GM06990 (cell line): ENCODE results near the gene SPEG.

Experiments used
- DNase-seq: peaks from one replicate; pipeline ENCODE4 v3.0.0-alpha.2; 2011; ENCODE audit not compliant: insufficient read length; ENCODE audit errors: extremely low read depth
- H3K27me3 ChIP-seq: replicated peaks from 2 replicates; pipeline ENCODE4 v1.6.0; 2011; ENCODE audit warnings: low read length; ENCODE audit not compliant: control insufficient read depth, insufficient read depth
- H3K36me3 ChIP-seq: 2 replicates; pipeline ENCODE4 v1.5.1; 2011; ENCODE audit warnings: low read length; ENCODE audit not compliant: control insufficient read depth, insufficient read depth
- H3K4me3 ChIP-seq: replicated peaks from 2 replicates; pipeline ENCODE4 v1.5.1; 2011; ENCODE audit warnings: low read depth, mild to moderate bottlenecking, control low read depth, low read length
- TF ChIP-seq, protein P1 (sequence below): IDR thresholded peaks from 2 replicates; pipeline ENCODE4 v1.5.1; 2011; ENCODE audit warnings: low read length, control low read depth, mild to moderate bottlenecking, inconsistent platforms; ENCODE audit not compliant: insufficient read depth, poor library complexity, severe bottlenecking

Gene SPEG

GRCh38 chr2:219418155-219419011 lies 16.3 kb upstream of the SPEG start, which contains the start of gene DES:
TSS of gene DES (plus strand) at chr2:219418377. CDS start at chr2:219418463, 86 bp downstream.
- H3K4me3 ChIP-seq = no peak within 1 kb of the TSS
- no peak for DNase-seq

DNA sequence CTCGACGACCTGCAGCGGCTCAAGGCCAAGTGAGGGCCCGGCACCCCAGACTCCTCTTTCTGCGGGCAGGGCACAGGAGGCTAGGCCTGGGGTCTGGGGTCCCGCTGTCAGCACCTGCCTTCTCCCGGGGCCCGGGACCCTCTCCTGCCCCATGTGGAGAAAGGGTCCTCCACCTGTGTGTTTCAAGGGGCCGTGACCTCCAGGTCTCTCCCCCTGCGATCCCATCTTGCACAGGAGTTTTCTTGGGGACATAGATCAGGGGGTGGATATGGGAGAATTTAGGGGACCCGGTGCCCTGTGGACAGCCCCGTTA lies 15.7 kb upstream of the SPEG start:
- DNase-seq = no peak
- Histone ChIP-seq H3K4me3 (no peak overlapping the region), H3K27me3 (no peaks in the 10 kb centered on the region; the same call in 1 of the 2 replicates), H3K36me3 (no peaks in the 10 kb centered on the region)
- TF ChIP-seq, protein P1, sequence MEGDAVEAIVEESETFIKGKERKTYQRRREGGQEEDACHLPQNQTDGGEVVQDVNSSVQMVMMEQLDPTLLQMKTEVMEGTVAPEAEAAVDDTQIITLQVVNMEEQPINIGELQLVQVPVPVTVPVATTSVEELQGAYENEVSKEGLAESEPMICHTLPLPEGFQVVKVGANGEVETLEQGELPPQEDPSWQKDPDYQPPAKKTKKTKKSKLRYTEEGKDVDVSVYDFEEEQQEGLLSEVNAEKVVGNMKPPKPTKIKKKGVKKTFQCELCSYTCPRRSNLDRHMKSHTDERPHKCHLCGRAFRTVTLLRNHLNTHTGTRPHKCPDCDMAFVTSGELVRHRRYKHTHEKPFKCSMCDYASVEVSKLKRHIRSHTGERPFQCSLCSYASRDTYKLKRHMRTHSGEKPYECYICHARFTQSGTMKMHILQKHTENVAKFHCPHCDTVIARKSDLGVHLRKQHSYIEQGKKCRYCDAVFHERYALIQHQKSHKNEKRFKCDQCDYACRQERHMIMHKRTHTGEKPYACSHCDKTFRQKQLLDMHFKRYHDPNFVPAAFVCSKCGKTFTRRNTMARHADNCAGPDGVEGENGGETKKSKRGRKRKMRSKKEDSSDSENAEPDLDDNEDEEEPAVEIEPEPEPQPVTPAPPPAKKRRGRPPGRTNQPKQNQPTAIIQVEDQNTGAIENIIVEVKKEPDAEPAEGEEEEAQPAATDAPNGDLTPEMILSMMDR = no peak

More at GRCh38 chr2:219418155-219419011, 16.3 kb upstream of the SPEG start, which contains the start of gene DES:
- Histone ChIP-seq H3K36me3 (no peaks in the 10 kb centered on the region), H3K27me3 (no peaks in the 10 kb centered on the region)
- TF ChIP-seq, protein P1 = no peak

DNA sequence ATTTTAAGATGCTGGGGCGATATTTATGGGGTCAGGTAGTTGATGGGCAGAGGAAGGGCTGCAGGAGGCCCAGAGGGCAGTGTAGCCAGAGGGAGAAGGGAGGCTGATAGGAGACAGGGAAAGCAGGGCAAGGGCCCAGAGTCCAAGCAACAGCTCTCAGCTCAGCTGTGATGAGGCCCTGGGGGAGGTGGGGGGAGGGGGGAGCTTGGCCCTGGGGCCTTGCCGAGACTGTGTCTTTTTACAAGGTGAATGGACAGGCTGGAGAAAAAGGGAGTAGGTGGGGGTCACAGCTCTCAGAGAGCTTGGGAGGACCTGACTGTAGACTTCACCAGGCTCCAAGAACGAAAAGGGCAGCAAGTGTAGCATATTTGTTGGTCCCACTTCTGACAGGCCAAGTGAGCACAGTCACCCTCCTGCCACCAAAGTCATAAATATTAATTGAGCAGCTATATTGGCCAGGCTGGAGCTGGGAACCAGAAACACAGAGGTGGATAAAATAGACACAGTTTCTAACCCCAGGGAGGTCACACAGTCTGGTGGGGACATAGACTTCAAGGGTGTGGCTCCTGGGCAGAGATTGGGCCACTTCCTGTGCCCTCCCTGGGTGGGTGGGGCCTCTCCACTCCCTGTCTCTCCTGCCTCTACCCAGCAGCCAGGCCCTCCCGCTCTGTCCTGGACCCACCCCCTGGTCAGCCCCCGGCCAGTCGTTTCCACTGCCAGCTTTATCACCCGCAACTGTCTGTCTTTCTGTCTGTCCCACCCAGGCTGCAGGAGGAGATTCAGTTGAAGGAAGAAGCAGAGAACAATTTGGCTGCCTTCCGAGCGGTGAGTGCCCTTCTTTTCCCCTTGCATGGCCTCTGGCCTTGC lies 15.1 kb upstream of the SPEG start:
- DNase-seq = no peak
- no peaks in the 10 kb centered on the region; the same call in 1 of the 2 replicates for H3K27me3 ChIP-seq
- H3K4me3 ChIP-seq = no peak overlapping the region
- TF ChIP-seq, protein P1 = no peak
- no peaks in the 10 kb centered on the region for H3K36me3 ChIP-seq

GRCh38 chr2:219420687-219421086 lies 14.0 kb upstream of the SPEG start:
- no peaks in the 10 kb centered on the region for H3K36me3 ChIP-seq
- TF ChIP-seq, protein P1 = no peak
- DNase-seq = no peak
- H3K27me3 ChIP-seq = no peaks in the 10 kb centered on the region; the same call in 1 of the 2 replicates
- H3K4me3 ChIP-seq = no peak overlapping the region

GRCh38 chr2:219421323-219421722 lies 13.3 kb upstream of the SPEG start:
- no peak for DNase-seq
- Histone ChIP-seq H3K36me3 (no peaks in the 10 kb centered on the region), H3K27me3 (no peaks in the 10 kb centered on the region; the same call in 1 of the 2 replicates), H3K4me3 (no peak overlapping the region)
- TF ChIP-seq, protein P1 = no peak
